GM19035 (cell line): ENCODE data around the gene POU3F1.

Experiments
- ATAC-seq: cut with Tn5 transposase; IDR thresholded peaks from one replicate; pipeline ENCODE4 v1.9.1; 2021; ENCODE audit not compliant: unreplicated experiment

POU3F1 gene

GRCh38 chr1:38046333-38046883 is at the start of gene POU3F1:
Gene POU3F1 (minus strand): TSS chr1:38046793. CDS start chr1:38046743, 50 bp downstream.
- ATAC-seq, result peak; percentile 12

- no peak for ATAC-seq
Observed at GRCh38 chr1:38095454-38095931, 48.9 kb upstream of the POU3F1 start.

- no peak for ATAC-seq
Observed at GRCh38 chr1:38094711-38095290, 48.2 kb upstream of the POU3F1 start.

GRCh38 chr1:38093569-38094520 is 47.3 kb upstream of the POU3F1 start:
- ATAC-seq, result no peak

- no peak for ATAC-seq
Observed at GRCh38 chr1:38092256-38092655, 45.7 kb upstream of the POU3F1 start.

- ATAC-seq, result no peak
Observed at GRCh38 chr1:38090796-38091195, 44.2 kb upstream of the POU3F1 start.

- ATAC-seq, result no peak
Observed at GRCh38 chr1:38089712-38090360, 43.2 kb upstream of the POU3F1 start.

- no peak for ATAC-seq
Observed at GRCh38 chr1:38088791-38089190, 42.2 kb upstream of the POU3F1 start.

- no peak for ATAC-seq
Observed at GRCh38 chr1:38088366-38088765, 41.8 kb upstream of the POU3F1 start.

GRCh38 chr1:38087676-38088075 is 41.1 kb upstream of the POU3F1 start:
- no peak for ATAC-seq

GRCh38 chr1:38085666-38086330 is 39.2 kb upstream of the POU3F1 start:
- ATAC-seq, result no peak

- ATAC-seq, result no peak
Observed at GRCh38 chr1:38084700-38085099, 38.1 kb upstream of the POU3F1 start.

GRCh38 chr1:38084113-38084512 is 37.5 kb upstream of the POU3F1 start:
- no peak for ATAC-seq

GRCh38 chr1:38083541-38083940 is 36.9 kb upstream of the POU3F1 start:
- no peak for ATAC-seq

- no peak for ATAC-seq
Observed at GRCh38 chr1:38082769-38083263, 36.2 kb upstream of the POU3F1 start.

- no peak for ATAC-seq
Observed at GRCh38 chr1:38079019-38079418, 32.4 kb upstream of the POU3F1 start.

GRCh38 chr1:38077523-38078147 is 31.0 kb upstream of the POU3F1 start:
- no peak for ATAC-seq

GRCh38 chr1:38076455-38076854 is 29.9 kb upstream of the POU3F1 start:
- no peak for ATAC-seq

GRCh38 chr1:38076038-38076437 is 29.4 kb upstream of the POU3F1 start:
- no peak for ATAC-seq

GRCh38 chr1:38075191-38075590 is 28.6 kb upstream of the POU3F1 start:
- ATAC-seq, result no peak
